ENCODE data around the gene CHIC2. TPM values are rescaled to one million over a fixed set of nuclear protein-coding genes. Genes with fewer than 3 reads are reported as not detected.

CHIC2 gene
- total RNA-seq, 5 donors from 2014 or later (not counting 1 experiment from before 2014, with no cell fraction given), result 38.8 to 59.3 (median 40.5) TPM

Other genes starting within 250 kb of the CHIC2 start
- gene GSX2, start 35.6 kb upstream of the CHIC2 start, total RNA-seq, result not detected
- gene PDGFRA, start 164.7 kb upstream of the CHIC2 start, total RNA-seq, result under 1 TPM in 3 of 5 donors, not detected in 2; 0.29 to 0.39 (median 0.32) TPM

All from T-cell (primary cell).